ENCODE measurements around the gene PIK3CD. TPM values are rescaled to one million over a fixed set of nuclear protein-coding genes. Genes with fewer than 3 reads are reported as not detected.
A peak's percentile ranks its signal among the peaks of the same experiment; 100 is the strongest.
"Not testable (repeated sequence)": the region's sequence is repeated elsewhere in the genome, so short reads cannot be mapped to it uniquely, and the experiment has no call there.

Gene PIK3CD
- total RNA-seq, 1 donor from 2014 or later, result 3.4 TPM

GRCh38 chr1:9652379-9653209 is 1.1 kb downstream of the PIK3CD start:
- ATAC-seq (peak; percentile 30), DNase-seq (peak; percentile 57)
- intact Hi-C loops (cut with micrococcal nuclease), result no loop called here

- intact Hi-C loops (cut with micrococcal nuclease), result no loop called here
- ATAC-seq, result no peak
Measured at GRCh38 chr1:9653210-9653490, 1.6 kb downstream of the PIK3CD start.

GRCh38 chr1:9653491-9654050 is 2.0 kb downstream of the PIK3CD start:
- ATAC-seq, result peak; percentile 34
- intact Hi-C loops (cut with micrococcal nuclease), result no loop called here

More at GRCh38 chr1:9653210-9653490, 1.6 kb downstream of the PIK3CD start:
- DNase-seq, result no peak

GRCh38 chr1:9654051-9654833 is 2.7 kb downstream of the PIK3CD start:
- ATAC-seq (peak; percentile 21), DNase-seq (peak; percentile 36)
- intact Hi-C loops (cut with micrococcal nuclease), result no loop called here

More at GRCh38 chr1:9653491-9654050, 2.0 kb downstream of the PIK3CD start:
- no peak for DNase-seq

GRCh38 chr1:9654834-9655723 is 3.5 kb downstream of the PIK3CD start:
- intact Hi-C loops (cut with micrococcal nuclease), result no loop called here
- DNase-seq, result no peak
- no peak for ATAC-seq

GRCh38 chr1:9655836-9656235 is 4.3 kb downstream of the PIK3CD start:
- intact Hi-C loops (cut with micrococcal nuclease), result no loop called here
- no peak for ATAC-seq
- no peak for DNase-seq

- ATAC-seq (no peak), DNase-seq (no peak)
- intact Hi-C loops (cut with micrococcal nuclease), result no loop called here
Measured at GRCh38 chr1:9657521-9658032, 6.0 kb downstream of the PIK3CD start.

GRCh38 chr1:9658199-9658598 is 6.7 kb downstream of the PIK3CD start:
- ATAC-seq (no peak), DNase-seq (no peak)
- intact Hi-C loops (cut with micrococcal nuclease), result no loop called here

GRCh38 chr1:9659328-9659727 is 7.8 kb downstream of the PIK3CD start:
- DNase-seq (no peak), ATAC-seq (no peak)

GRCh38 chr1:9663257-9663656 is 11.7 kb downstream of the PIK3CD start:
- intact Hi-C loops (cut with micrococcal nuclease), result no loop called here
- no peak for ATAC-seq

More at GRCh38 chr1:9659328-9659727, 7.8 kb downstream of the PIK3CD start:
- intact Hi-C loops (cut with micrococcal nuclease), result no loop called here

GRCh38 chr1:9665193-9665592 is 13.7 kb downstream of the PIK3CD start:
- ATAC-seq (no peak), DNase-seq (no peak)
- intact Hi-C loops (cut with micrococcal nuclease), result no loop called here

More at GRCh38 chr1:9663257-9663656, 11.7 kb downstream of the PIK3CD start:
- no peak for DNase-seq

GRCh38 chr1:9668080-9668479 is 16.5 kb downstream of the PIK3CD start:
- DNase-seq (no peak), ATAC-seq (no peak)
- intact Hi-C loops (cut with micrococcal nuclease), result no loop called here

- ATAC-seq (no peak), DNase-seq (no peak)
- intact Hi-C loops (cut with micrococcal nuclease), result no loop called here
Measured at GRCh38 chr1:9670085-9670484, 18.6 kb downstream of the PIK3CD start.

GRCh38 chr1:9671377-9672140 is 20.0 kb downstream of the PIK3CD start:
- DNase-seq (no peak), ATAC-seq (no peak)
- intact Hi-C loops (cut with micrococcal nuclease), result no loop called here

- intact Hi-C loops (cut with micrococcal nuclease), result no loop called here
- no peak for ATAC-seq
- no peak for DNase-seq
Measured at GRCh38 chr1:9672444-9672843, 20.9 kb downstream of the PIK3CD start.

GRCh38 chr1:9675393-9675792 is 23.9 kb downstream of the PIK3CD start:
- no peak for DNase-seq
- no peak for ATAC-seq
- intact Hi-C loops (cut with micrococcal nuclease), result no loop called here

GRCh38 chr1:9676128-9676527 is 24.6 kb downstream of the PIK3CD start:
- ATAC-seq; DNase-seq; intact Hi-C loops (cut with micrococcal nuclease): not testable (repeated sequence)

- no peak for ATAC-seq
- intact Hi-C loops (cut with micrococcal nuclease), result no loop called here
- DNase-seq, result no peak
Measured at GRCh38 chr1:9676815-9677393, 25.4 kb downstream of the PIK3CD start.

All from left ventricle myocardium superior (tissue), 1 donor.